ENCODE measurements around the gene CFAP58.
"Not testable (repeated sequence)": the region's sequence is repeated elsewhere in the genome, so short reads cannot be mapped to it uniquely, and the experiment has no call there.

The CFAP58 gene

DNA sequence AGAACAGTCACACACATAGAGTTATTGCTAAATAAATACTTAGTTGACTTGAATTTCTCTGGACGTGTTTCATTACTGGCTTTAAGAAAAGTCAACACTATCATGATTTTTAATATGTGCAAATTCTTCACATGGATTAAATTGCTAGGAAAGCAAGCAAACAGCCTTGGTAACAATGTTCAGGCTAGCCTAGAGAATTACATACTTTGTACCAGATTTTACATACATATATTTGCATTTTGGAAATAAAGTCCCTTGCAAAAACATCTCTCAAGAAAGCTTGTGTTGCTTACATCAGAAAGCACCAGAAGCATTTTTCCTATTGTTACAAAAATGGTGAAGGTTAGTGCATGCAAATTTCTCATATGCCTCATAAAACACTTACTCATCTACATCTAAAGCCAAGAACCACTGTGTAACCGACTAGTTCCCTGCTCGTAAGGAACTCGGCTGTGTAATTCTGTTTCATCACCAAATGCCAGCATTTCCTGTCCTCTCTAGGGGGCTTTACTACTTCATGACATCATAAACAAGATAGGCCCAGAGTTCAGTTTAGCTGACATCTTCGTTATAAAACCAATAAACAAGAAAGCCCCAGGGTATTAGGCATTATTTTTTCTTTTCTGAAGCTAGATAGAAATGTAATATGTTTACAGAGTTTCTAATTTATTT is 87.8 kb downstream of the CFAP58 start:
- H3K27ac ChIP-seq (ENCODE audit: low read depth, low read length) = no peak overlapping the region
- H3K27me3 ChIP-seq (ENCODE audit: control insufficient read depth, insufficient read depth, low read length) = no peaks in the 10 kb centered on the region
- H3K36me3 ChIP-seq (ENCODE audit: control insufficient read depth, insufficient read depth, low read length) = no peaks in the 10 kb centered on the region

DNA sequence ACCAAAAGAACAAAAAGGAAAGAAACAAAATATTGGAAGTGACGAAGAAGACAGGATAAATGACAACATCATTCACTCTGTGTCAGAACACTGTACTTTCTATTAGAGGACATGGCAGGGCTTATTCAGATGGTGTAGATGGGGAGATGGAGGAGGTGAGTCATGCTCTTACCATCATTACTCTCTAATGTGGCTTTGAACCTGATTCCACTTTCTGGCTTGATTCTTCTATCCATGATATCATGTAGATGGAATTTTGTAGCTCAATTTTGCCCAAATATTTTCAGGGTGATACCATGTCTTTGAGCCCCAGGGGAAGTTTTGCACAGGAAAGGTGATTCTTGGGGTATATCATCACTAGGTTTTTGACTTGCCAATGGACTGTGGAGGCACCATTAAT is 91.7 kb downstream of the CFAP58 start:
- Histone ChIP-seq H3K9ac (ENCODE audit: low read length) (no peak overlapping the region), H3K4me3 (ENCODE audit: low read length) (no peak overlapping the region), H3K27ac (ENCODE audit: low read depth, low read length) (no peak overlapping the region), H3K27me3 (ENCODE audit: control insufficient read depth, insufficient read depth, low read length) (no peaks in the 10 kb centered on the region), H3K36me3 (ENCODE audit: control insufficient read depth, insufficient read depth, low read length) (no peaks in the 10 kb centered on the region), H3K4me1 (ENCODE audit: control insufficient read depth, insufficient read depth, low read length) (no peaks in the 10 kb centered on the region)

More for the DNA sequence above, 87.8 kb downstream of the CFAP58 start:
- Histone ChIP-seq H3K4me1 (ENCODE audit: control insufficient read depth, insufficient read depth, low read length) (no peaks in the 10 kb centered on the region), H3K4me3 (ENCODE audit: low read length) (no peak overlapping the region), H3K9ac (ENCODE audit: low read length) (no peak overlapping the region)

DNA sequence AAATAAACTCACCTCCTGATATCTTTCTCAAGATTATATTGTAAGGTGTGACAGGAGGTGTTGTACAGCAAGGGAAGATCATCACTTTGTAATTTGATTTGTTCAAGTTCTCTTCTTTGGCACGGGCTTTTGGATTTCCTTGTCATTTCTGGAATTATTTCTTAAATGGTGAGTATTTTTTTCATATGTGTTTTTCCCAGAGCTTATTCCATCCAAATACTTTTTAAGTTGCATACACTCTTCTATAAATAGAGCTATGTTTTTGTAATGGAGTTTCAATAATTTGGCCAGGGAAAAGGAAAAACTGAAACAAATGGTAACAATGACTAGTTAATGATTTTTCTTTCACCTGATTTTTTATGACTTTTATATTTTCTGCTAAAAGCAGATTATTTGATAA is 92.5 kb downstream of the CFAP58 start:
- H3K36me3 ChIP-seq (ENCODE audit: control insufficient read depth, insufficient read depth, low read length) = no peaks in the 10 kb centered on the region
- no peak overlapping the region for H3K27ac ChIP-seq (ENCODE audit: low read depth, low read length)
- no peaks in the 10 kb centered on the region for H3K27me3 ChIP-seq (ENCODE audit: control insufficient read depth, insufficient read depth, low read length)
- H3K9ac ChIP-seq (ENCODE audit: low read length) = no peak overlapping the region
- H3K4me3 ChIP-seq (ENCODE audit: low read length) = no peak overlapping the region
- no peaks in the 10 kb centered on the region for H3K4me1 ChIP-seq (ENCODE audit: control insufficient read depth, insufficient read depth, low read length)

DNA sequence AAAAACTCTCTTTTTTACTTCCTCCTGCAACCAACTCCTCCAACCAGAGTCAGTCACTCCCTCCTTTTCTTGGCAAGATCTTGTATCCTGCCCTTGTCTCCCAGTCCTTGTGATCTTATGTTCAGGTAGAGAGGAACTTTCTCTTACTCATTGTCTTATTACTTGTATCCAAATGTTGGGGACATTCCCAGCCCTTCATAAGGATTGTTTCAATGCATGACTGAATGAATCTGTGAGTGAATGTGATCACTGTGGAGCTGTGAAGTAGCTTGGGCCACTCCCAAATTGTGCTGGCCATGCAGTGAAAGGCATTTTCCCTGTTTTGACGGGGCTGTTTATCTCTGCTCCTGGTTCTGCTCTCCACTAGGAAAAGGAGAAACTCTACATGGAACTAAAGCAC is 93.7 kb downstream of the CFAP58 start:
- no peak overlapping the region for H3K4me3 ChIP-seq (ENCODE audit: low read length)
- H3K27ac ChIP-seq (ENCODE audit: low read depth, low read length) = no peak overlapping the region
- H3K27me3 ChIP-seq (ENCODE audit: control insufficient read depth, insufficient read depth, low read length) = no peaks in the 10 kb centered on the region
- no peaks in the 10 kb centered on the region for H3K4me1 ChIP-seq (ENCODE audit: control insufficient read depth, insufficient read depth, low read length)
- H3K9ac ChIP-seq (ENCODE audit: low read length) = no peak overlapping the region
- no peaks in the 10 kb centered on the region for H3K36me3 ChIP-seq (ENCODE audit: control insufficient read depth, insufficient read depth, low read length)

DNA sequence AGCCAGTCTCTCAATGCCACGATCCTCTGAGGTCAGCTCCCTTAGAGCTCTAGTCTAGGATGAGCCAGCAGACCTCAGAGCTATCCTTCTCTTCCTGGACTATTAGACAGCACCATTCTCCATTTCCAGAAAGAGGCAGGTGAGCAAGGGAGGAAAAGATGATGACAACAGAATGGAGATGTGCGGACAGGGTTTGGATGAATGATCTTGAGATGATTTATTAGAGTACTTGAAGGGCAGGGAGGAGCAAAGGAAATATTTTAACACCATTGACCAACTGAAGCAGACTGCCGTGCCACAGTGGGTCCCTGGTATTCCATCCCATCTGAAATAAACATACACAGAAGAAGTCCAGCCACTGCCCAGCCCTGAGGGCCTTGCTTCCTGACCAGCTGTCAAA is 94.3 kb downstream of the CFAP58 start:
- H3K4me3 ChIP-seq (ENCODE audit: low read length) = no peak overlapping the region
- no peaks in the 10 kb centered on the region for H3K36me3 ChIP-seq (ENCODE audit: control insufficient read depth, insufficient read depth, low read length)
- no peak overlapping the region for H3K27ac ChIP-seq (ENCODE audit: low read depth, low read length)
- no peak overlapping the region for H3K9ac ChIP-seq (ENCODE audit: low read length)
- H3K4me1 ChIP-seq (ENCODE audit: control insufficient read depth, insufficient read depth, low read length) = no peaks in the 10 kb centered on the region
- H3K27me3 ChIP-seq (ENCODE audit: control insufficient read depth, insufficient read depth, low read length) = no peaks in the 10 kb centered on the region

DNA sequence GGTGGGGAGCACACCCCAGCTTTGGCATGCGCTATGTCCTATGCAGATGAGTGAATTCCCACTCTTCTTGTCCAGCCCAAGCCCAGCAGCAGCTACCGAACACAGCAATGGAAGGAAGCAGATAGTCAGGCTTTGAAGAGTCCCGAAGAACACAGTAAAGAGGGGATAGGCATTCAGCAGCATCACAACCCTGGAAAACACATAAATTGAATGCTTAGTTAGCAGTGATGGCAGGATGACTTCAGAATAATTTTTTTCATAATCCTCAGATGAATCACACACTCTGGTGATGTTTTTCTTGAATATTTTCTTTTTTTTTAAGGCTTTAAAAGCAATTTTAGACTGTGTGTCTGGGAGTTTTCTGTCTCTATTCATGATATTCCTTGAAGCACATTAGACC is 95.8 kb downstream of the CFAP58 start:
- Histone ChIP-seq H3K4me1 (ENCODE audit: control insufficient read depth, insufficient read depth, low read length) (no peaks in the 10 kb centered on the region), H3K4me3 (ENCODE audit: low read length) (no peak overlapping the region), H3K27me3 (ENCODE audit: control insufficient read depth, insufficient read depth, low read length) (no peaks in the 10 kb centered on the region), H3K36me3 (ENCODE audit: control insufficient read depth, insufficient read depth, low read length) (no peaks in the 10 kb centered on the region), H3K9ac (ENCODE audit: low read length) (no peak overlapping the region), H3K27ac (ENCODE audit: low read depth, low read length) (no peak overlapping the region)

DNA sequence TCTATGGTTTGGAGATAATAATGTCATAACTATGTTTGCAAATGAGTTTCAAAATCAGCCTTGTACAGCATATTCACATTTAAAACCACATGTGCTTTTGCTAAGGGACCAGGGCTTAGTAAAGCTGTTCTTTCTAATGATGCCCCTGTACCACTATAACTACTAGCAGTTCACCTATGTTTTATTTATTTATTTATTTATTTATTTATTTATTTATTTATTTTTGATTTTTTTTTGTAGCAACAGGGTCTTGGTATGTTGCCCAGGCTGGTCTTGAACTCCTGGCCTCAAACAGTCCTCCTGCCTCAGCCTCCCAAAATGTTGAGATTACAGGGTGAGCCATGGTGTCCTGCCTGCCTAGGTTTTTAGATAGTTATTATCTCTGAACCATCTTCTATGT is 96.9 kb downstream of the CFAP58 start:
- Histone ChIP-seq H3K36me3 (ENCODE audit: control insufficient read depth, insufficient read depth, low read length) (no peaks in the 10 kb centered on the region), H3K9ac (ENCODE audit: low read length) (no peak overlapping the region), H3K4me3 (ENCODE audit: low read length) (no peak overlapping the region), H3K27ac (ENCODE audit: low read depth, low read length) (no peak overlapping the region), H3K4me1 (ENCODE audit: control insufficient read depth, insufficient read depth, low read length) (no peaks in the 10 kb centered on the region), H3K27me3 (ENCODE audit: control insufficient read depth, insufficient read depth, low read length) (no peaks in the 10 kb centered on the region)

DNA sequence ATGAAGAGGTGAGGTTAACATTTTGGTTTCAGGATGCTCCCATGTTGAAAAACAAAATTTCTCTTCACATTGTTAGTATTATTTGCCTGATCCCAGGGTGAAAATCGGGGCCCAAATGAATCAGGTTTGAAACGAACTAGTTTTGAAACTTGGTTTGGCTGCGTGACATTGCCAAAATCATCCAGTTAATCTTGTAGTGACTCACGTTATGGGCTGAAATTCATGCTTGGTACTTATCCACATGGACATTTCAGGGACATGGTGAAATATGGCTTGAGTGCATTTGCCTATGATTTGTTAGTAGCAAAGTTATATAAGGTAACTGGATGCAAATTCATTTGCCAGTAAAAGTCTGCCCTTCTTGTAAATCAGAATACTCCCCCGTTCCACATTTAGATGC is 97.3 kb downstream of the CFAP58 start:
- H3K36me3 ChIP-seq (ENCODE audit: control insufficient read depth, insufficient read depth, low read length) = no peaks in the 10 kb centered on the region
- H3K27ac ChIP-seq (ENCODE audit: low read depth, low read length) = no peak overlapping the region
- H3K4me1 ChIP-seq (ENCODE audit: control insufficient read depth, insufficient read depth, low read length) = no peaks in the 10 kb centered on the region
- no peak overlapping the region for H3K4me3 ChIP-seq (ENCODE audit: low read length)
- H3K27me3 ChIP-seq (ENCODE audit: control insufficient read depth, insufficient read depth, low read length) = no peaks in the 10 kb centered on the region
- no peak overlapping the region for H3K9ac ChIP-seq (ENCODE audit: low read length)

DNA sequence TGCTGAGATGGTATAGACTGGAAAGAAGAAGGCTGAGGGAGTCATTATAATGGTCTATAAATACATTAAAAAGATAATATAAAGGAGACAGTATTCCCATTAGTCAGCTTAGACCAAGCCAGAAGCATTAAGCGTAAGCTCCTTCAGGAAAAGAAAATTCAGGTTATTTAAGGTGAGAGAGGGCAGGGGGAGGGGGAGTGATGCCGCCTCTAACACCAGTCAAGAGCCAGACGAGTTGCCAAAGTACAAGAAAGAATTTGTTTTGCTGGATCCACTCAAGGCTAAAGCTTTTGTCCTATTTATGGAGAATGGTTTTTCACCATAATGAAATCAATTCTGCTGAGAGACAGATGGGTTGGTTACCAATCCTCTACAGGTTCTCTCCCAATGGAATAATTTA is 99.3 kb downstream of the CFAP58 start:
- Histone ChIP-seq H3K9ac (ENCODE audit: low read length) (no peak overlapping the region), H3K4me3 (ENCODE audit: low read length) (no peak overlapping the region), H3K27me3 (ENCODE audit: control insufficient read depth, insufficient read depth, low read length) (no peaks in the 10 kb centered on the region), H3K4me1 (ENCODE audit: control insufficient read depth, insufficient read depth, low read length) (no peaks in the 10 kb centered on the region), H3K27ac (ENCODE audit: low read depth, low read length) (no peak overlapping the region), H3K36me3 (ENCODE audit: control insufficient read depth, insufficient read depth, low read length) (no peaks in the 10 kb centered on the region)

DNA sequence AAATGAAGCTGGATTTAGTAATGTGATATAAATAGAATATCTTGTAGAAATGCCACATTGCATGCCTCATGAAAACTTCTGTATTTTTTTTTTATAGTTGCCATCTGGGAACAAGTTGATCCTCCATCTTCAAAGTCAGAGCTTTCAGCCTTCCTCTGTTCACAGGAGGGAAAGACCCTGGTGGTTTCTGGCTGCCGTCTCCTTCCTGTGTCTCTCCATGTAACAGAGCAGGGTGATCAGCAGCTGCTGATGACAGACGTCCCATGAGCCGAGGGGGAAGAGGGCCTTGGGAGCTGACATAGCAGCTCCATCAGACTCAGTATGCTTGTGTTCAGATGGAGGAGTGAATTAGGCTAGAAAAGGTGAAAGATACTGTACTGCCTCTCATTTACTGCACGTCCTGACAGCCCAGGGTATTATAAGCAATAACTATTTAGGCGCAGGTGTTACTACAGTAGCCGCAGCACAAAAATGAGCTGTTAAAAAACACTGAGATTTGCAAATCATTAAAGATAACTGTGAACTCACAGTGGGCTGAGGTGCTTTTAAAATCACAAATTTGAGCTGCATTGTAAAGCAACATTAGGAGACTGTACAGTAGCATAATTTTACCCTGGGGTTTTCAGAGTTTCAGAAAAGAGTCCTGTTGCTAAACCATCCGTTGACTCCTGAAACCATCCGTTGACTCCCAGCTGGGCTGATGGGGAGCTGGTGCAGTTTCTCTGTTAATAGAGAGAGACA is 103.3 kb downstream of the CFAP58 start:
- H3K4me3 ChIP-seq (ENCODE audit: low read length) = no peak overlapping the region
- no peak overlapping the region for H3K9ac ChIP-seq (ENCODE audit: low read length)
- no peak overlapping the region for H3K27ac ChIP-seq (ENCODE audit: low read depth, low read length)
- H3K4me1 ChIP-seq (ENCODE audit: control insufficient read depth, insufficient read depth, low read length) = no peaks in the 10 kb centered on the region
- H3K27me3 ChIP-seq (ENCODE audit: control insufficient read depth, insufficient read depth, low read length) = no peaks in the 10 kb centered on the region
- H3K36me3 ChIP-seq (ENCODE audit: control insufficient read depth, insufficient read depth, low read length) = no peaks in the 10 kb centered on the region

DNA sequence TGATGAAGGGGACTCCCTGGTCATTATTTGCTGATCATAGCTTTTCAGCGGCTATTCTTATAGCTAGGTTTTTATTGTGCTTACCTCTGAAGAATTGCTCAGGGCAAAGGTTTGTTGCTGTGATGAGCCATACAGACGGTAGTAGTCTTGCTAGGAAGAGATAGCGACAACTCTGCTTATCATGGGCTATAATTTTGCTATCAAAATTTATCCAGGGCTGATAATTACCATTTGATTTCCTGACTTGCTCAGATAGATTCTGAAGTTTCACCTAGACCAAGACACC is 103.9 kb downstream of the CFAP58 start:
- Histone ChIP-seq H3K9ac (ENCODE audit: low read length) (no peak overlapping the region), H3K4me1 (ENCODE audit: control insufficient read depth, insufficient read depth, low read length) (no peaks in the 10 kb centered on the region), H3K36me3 (ENCODE audit: control insufficient read depth, insufficient read depth, low read length) (no peaks in the 10 kb centered on the region), H3K27ac (ENCODE audit: low read depth, low read length) (no peak overlapping the region), H3K27me3 (ENCODE audit: control insufficient read depth, insufficient read depth, low read length) (no peaks in the 10 kb centered on the region), H3K4me3 (ENCODE audit: low read length) (no peak overlapping the region)

DNA sequence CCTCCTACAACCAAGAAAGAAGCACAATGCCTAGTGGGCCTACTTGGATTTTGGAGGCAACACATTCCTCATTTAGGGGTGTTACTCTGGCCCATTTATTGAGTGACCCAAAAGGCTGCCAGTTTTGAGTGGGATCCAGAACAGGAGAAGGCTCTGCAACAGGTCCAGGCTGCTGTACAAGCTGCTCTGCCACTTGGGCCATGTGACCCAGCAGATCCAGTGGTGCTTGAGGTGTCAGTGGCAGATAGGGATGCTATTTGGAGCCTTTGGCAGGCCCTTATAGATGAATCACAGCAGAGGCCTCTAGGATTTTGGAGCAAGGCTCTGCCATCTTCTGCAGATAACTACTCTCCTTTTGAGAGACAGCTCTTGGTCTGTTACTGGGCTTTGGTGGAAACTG is 111.9 kb downstream of the CFAP58 start:
- not testable (repeated sequence) for H3K9ac ChIP-seq (ENCODE audit: low read length); H3K27me3 ChIP-seq (ENCODE audit: control insufficient read depth, insufficient read depth, low read length); H3K27ac ChIP-seq (ENCODE audit: low read depth, low read length); H3K36me3 ChIP-seq (ENCODE audit: control insufficient read depth, insufficient read depth, low read length); H3K4me1 ChIP-seq (ENCODE audit: control insufficient read depth, insufficient read depth, low read length); H3K4me3 ChIP-seq (ENCODE audit: low read length)

DNA sequence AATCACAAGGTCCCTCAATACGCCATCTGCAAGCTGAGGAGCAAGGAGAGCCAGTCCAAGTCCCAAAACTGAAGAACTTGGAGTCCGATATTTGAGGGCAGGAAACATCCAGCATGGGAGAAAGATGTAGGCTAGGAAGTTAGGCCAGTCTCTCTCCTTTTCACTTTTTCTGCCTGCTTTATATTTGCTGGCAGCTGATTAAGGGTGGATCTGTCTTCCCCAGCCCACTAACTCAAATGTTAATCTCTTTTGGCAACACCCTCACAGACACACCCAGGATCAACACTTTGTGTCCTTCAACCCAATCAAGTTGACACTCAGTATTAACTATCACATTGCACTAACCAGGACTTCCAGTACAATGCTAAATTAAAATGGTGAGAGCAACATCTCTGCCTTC is 115.2 kb downstream of the CFAP58 start:
- H3K36me3 ChIP-seq (ENCODE audit: control insufficient read depth, insufficient read depth, low read length); H3K4me1 ChIP-seq (ENCODE audit: control insufficient read depth, insufficient read depth, low read length); H3K27ac ChIP-seq (ENCODE audit: low read depth, low read length); H3K9ac ChIP-seq (ENCODE audit: low read length); H3K4me3 ChIP-seq (ENCODE audit: low read length); H3K27me3 ChIP-seq (ENCODE audit: control insufficient read depth, insufficient read depth, low read length): not testable (repeated sequence)

All from rectal smooth muscle tissue (tissue), 1 donor.